ENCODE measurements around the gene ELL3.

ELL3 gene

GRCh38 chr15:43723151-43723550 lies 53.6 kb downstream of the ELL3 start:
- DNase-seq (ENCODE audit: low read depth in 2 of 2): no peak
